Ishikawa (cell line): ENCODE measurements around the gene CCDC200.

ENCODE experiments used
- EGR1 ChIP-seq: IDR thresholded peaks from 2 replicates; pipeline ENCODE4 v1.6.1; 2012
- EP300 ChIP-seq: IDR thresholded peaks from 2 replicates; pipeline ENCODE4 v1.6.1; 2012; ENCODE audit warnings: borderline replicate concordance
- YY1 ChIP-seq: IDR thresholded peaks from 2 replicates; pipeline ENCODE4 v1.6.1; 2012; ENCODE audit warnings: low read depth
- TF ChIP-seq, protein P1 (sequence below): IDR thresholded peaks from 2 replicates; pipeline ENCODE4 v1.6.1; 2012

DNA sequence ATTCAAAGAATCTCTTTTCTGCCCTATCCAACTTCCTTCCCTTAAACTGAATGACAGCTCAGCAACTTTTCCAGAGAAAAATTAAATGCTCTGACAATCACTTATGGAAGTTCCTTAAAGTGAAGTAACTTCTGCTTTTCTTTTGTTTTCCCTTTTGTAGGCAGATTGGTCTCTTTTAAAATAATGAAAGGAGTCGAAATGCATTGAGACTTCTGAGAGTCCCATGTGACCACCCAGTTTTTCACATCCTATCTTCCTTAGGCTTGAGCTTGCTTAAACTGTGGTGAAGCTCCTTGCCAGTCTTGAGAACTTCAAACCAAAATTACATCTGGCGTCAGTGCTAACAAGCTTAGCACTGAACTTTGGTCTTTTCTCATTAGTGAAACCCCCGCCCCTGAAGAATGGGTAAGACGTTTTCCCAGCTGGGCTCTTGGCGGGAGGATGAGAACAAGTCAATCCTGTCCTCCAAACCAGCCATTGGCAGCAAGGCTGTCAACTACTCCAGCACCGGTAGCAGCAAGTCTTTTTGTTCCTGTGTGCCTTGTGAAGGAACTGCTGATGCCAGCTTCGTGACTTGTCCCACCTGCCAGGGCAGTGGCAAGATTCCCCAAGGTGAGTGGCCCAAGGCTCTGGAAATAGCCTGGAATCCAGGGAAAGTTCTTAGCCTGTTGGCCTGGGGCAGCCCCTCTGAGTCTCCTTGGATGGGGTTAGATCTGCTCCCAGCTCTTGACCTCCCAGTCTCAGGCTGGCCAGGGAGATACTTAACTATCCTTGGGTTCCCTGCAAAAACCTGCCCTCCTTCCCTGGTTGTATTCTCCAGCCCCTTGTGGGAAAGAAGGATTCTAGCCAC is 15.6 kb downstream of the CCDC200 start:
- TF ChIP-seq EP300, result no peak
- TF ChIP-seq YY1, result no peak
- TF ChIP-seq EGR1, result no peak
- TF ChIP-seq, protein P1, sequence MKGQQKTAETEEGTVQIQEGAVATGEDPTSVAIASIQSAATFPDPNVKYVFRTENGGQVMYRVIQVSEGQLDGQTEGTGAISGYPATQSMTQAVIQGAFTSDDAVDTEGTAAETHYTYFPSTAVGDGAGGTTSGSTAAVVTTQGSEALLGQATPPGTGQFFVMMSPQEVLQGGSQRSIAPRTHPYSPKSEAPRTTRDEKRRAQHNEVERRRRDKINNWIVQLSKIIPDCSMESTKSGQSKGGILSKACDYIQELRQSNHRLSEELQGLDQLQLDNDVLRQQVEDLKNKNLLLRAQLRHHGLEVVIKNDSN, result no peak
